Forelimb muscle (tissue), 1 donor: ENCODE measurements around the gene BMPR1A. TPM values are rescaled to one million over a fixed set of nuclear protein-coding genes. Genes with fewer than 3 reads are reported as not detected.
"Not testable (repeated sequence)": the region's sequence is repeated elsewhere in the genome, so short reads cannot be mapped to it uniquely, and the experiment has no call there.

Experiments used
- DNase-seq: peaks from one replicate; pipeline ENCODE4 v3.0.0-alpha.2; 2013; ENCODE audit warnings: low read depth
- polyA plus RNA-seq: library from polyadenylated mRNA; unstranded; fragments of 120-200 nt; gene quantifications from one replicate; pipeline ENCODE4 v1.2.1, GENCODE V29; 2013; ENCODE audit not compliant: insufficient read length

BMPR1A gene
- polyA plus RNA-seq, 1 donor, result 46.0 TPM

- DNase-seq, result not testable (repeated sequence)
Observed at GRCh38 chr10:86940076-86940475, 183.7 kb downstream of the BMPR1A start.

- no peak for DNase-seq
Observed at GRCh38 chr10:86940677-86941076, 184.3 kb downstream of the BMPR1A start.

- DNase-seq, result no peak
Observed at GRCh38 chr10:86941426-86941825, 185.0 kb downstream of the BMPR1A start.

- no peak for DNase-seq
Observed at GRCh38 chr10:86941991-86942421, 185.6 kb downstream of the BMPR1A start.

DNA sequence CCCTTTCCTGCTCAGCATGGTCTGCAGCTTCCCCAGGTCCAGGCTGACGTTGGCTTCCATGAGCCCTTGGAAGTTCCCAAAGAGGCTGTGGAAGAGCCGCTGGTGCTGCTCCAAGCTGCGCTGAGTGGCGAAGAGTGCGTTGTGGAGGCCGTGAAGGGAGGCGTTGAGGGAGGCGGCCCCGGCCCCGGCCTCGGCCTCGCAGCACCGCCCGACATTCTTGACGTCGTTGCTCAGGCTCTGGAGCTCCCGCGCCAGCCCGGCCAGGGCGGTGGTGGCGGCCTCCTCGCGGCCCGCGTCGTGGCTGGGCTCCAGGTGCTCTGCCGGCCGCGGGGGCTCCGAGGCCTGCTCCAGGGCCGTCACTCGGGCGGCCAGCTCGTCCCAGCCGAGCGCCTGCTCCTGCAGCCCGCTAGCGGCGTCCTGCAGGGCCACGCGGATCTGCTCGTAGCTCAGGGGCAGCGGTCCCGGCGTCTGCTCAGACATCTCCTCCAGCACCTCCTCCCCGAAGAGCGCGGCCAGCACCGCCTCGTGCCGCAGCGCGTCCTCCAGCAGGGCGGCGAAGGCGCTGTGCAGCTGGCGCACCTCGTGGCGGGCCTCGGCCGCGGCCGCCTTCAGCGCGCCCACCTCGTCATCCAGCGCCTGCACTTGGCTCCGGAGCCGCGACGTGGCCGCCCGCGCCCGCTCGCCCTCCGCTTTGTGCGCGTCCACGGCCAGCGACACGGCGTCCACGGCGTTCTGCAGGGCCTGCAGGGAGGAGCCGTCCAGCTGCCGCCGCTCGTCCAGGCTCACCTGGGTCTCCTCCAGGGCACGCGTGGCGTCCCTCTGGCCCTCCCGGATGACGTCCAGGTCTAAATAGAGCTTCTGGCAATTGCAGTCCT, 186.3 kb downstream of the BMPR1A start:
- DNase-seq, result no peak

DNA sequence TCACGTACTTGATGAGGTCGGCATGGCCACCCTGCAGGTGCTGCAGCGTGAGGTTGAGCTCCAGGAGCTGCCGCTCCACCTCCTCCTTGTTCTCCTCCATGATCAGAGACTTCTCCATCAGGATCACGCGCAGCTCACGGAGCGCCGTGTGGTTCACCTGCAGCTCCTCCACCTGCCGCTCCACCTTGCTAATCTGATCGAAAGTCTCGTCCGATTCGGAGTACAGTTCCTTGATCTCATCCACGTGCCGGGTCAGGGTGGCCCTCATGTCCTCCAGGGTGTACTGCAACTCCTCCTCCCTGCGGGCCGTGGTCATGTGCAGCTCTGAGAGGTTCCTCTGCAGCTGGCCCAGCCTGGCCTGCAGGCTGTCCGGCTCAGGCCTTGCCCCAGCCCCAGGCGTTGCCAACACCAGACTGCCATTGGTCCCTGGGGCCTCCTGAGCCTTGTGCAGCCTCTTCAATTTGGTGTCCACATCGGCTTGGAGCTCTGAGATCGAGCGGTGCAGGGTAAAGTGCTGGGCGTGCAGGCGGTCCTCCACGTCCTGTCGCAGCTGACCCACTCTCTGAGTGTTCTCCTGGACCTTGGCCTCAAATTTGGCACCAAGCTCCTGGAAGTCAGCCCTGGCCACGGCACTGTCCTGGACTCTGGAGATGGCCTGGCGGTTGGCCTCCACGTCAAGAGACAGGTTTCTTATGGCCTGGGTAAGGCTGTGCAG, 187.1 kb downstream of the BMPR1A start:
- DNase-seq, result no peak

GRCh38 chr10:86944031-86944419, 187.6 kb downstream of the BMPR1A start:
- no peak for DNase-seq

GRCh38 chr10:86944471-86944870, 188.1 kb downstream of the BMPR1A start:
- DNase-seq, result no peak

DNA sequence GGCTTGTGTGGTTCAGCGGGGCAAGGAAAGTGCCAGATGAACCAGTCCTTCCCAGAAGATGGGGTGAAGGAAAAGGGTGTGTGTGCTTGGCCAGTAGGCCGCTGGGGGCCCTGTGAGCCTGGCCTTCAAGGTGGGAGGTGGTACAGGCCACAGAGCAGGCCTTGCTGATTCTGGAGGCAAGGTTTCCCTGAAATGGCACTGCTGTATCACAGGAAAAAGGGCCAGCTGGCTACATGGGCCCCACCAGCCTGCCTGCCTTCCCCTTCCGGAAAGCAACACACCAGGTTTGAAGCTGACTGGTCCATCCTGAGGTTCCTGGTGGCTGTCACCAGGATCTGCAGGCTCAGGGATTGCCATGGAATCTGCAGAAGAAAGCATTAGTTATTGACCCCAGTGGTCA, 188.5 kb downstream of the BMPR1A start:
- DNase-seq, result no peak

GRCh38 chr10:86945361-86946212, 189.2 kb downstream of the BMPR1A start:
- DNase-seq, result no peak

GRCh38 chr10:86946213-86947155, 190.1 kb downstream of the BMPR1A start:
- DNase-seq, result no peak

DNA sequence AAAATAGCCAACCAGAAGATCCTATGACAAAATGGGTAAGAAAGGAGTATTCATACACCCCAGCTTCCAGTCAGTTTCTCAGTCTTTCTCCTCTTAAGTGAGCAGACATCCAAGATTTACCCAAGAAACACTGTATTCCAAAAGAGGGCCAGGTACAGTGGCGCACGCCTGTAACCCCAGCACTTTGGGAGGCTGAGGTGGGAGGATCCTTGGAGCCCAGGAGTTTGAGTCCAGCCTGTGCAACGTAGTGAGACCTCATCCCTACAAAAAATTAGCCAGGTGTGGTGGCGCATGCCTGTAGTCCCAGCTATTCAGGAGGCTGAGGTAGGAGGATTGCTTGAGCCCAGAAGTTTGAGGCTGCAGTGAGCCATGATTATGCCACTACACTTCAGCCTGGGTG, 191.4 kb downstream of the BMPR1A start:
- DNase-seq, result not testable (repeated sequence)

- no peak for DNase-seq
Observed at GRCh38 chr10:86950349-86950748, 193.9 kb downstream of the BMPR1A start.

GRCh38 chr10:86951184-86951761, 194.9 kb downstream of the BMPR1A start:
- no peak for DNase-seq

- DNase-seq, result no peak
Observed at GRCh38 chr10:86952106-86952505, 195.7 kb downstream of the BMPR1A start.

- DNase-seq, result not testable (repeated sequence)
Observed at GRCh38 chr10:86952697-86953096, 196.3 kb downstream of the BMPR1A start.

DNA sequence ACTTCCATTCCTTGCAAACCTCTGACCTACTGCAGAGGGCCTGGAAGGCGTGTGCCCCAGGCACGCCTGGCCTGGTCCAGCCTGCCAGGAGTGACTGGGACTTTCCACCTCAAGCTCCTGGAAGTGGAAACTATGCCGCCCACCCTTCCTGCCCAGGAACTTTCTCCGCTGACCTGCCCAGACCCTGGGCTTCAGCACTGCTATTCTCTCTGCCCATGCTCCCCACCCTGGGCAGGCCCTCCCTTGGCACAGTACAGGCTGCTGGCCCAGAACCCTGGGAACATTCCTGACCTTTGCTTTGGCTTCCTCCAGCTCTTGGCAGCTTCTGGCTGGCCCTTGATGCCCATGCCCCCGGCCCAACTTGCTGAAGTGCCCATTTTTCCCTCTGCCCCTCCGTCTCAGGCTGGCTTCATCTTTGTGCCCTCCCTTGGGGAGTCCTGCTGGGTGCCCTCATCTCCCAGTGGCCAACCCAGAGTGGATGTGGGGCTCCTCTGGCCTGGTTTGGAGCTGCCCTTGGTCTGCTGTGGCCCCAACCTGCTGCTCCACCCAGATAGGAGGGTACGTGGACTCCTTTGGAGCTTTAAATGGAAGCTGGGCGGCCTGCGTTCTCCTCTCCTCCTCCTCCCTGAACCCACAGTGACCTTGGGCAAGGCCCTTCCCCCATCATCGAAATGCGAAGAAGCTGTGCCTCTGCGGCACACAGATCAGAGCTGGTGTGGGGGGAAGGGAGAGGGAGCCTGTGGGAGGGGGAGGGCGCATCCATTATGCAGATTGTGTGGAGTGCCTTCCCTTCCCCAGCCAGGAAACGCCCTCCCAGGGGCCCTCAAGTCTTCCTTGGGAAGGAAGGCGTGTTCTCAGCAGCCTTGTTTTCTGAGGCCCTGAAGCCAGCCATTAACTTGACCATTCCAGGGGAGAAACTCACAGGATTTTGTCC, 197.6 kb downstream of the BMPR1A start:
- DNase-seq, result no peak

DNA sequence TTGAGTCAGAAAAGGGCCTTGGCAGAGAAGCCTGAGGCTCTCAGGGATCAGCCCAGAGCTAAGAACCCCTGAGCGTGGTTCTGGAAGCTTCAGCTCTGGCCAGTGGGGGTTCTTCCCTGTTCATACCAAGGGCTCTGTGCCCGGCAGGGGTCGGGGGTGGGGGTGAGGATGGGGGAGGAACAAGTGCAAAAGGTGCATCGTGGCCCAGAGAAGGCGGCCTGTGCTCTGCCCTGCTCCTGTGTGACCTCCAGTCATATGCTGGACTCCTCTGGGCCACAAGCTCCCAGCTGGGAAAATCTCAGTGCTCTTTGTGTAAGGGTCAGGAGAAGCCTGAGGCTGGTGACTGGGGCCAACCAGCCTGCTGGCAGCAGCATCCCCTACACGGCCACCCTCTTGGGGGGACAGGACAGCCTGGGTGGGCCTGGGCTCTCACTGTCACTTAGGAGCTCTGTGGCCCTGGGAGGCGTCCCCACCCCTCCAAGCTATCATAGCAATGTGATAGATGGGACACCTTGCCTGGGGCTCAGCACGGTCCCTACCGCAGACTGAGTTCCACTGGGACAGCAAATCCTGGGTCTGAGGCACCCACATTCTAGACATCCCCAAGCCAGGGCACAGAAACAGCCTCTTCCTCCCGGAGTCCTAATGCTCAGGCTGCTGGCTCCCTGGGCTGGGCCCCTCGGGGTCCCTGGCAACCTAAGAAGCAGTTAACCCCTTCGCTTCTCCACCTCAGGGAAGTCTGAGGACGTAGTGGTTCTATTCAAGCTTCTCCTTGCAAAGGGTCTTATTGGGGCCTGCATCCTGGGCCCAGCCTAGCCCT, 198.5 kb downstream of the BMPR1A start:
- no peak for DNase-seq
